Measurements from ENCODE around the gene CSTA. TPM values are rescaled to one million over a fixed set of nuclear protein-coding genes. Genes with fewer than 3 reads are reported as not detected.

The CSTA gene, protein sequence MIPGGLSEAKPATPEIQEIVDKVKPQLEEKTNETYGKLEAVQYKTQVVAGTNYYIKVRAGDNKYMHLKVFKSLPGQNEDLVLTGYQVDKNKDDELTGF
- total RNA-seq: 10 to 100 TPM in 1 of 5 experiments, 1 to 10 TPM in 1, under 1 TPM in 2, not detected in 1; 0.70 to 44.4 (median 3.1) TPM
- polyA plus RNA-seq: under 1 TPM in 1 of 2 donors, not detected in 1; 0.30 TPM
- not detected for total RNA-seq

DNA sequence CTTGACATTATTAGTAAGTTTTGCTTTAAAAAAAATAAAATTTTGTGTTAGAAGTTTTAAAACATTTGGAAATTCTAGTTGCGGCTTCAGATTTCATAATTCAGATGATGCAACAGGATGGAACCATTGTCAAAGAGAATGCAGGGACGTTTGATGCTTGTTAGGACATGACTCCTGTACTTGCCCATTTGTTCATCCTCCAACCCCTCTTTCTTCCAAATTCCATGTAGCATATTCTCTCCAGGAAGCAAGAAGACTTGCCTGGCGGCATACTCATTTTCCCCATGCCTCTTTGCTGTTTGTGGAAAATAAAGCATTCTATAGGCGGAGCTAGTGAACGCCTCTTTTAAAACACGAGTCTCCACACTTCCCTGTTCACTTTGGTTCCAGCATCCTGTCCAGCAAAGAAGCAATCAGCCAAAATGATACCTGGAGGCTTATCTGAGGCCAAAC lies at the start of gene CSTA:
Gene CSTA, plus strand, starts transcription at position 378 of the 453 bp plus-strand sequence. Its CDS starts 45 bp downstream, at position 423.
- ChIA-PET POLR2A (no interaction called here), CTCF (no interaction called here)
- H3K27me3 ChIP-seq (ENCODE audit: control insufficient read depth in 2 of 2, insufficient read depth in 2 of 2, low read length in 2 of 2): peaks cover 0 to under 1% of the 10 kb centered on the region in 2 donors
- no peak within 1 kb of the TSS for H3K4me3 ChIP-seq (ENCODE audit: low read length)
- Mint-ChIP-seq H3K4me1 (peaks cover 16 to 31% (median 21%) of the 10 kb centered on the region in 7 donors), H3K27me3 (peaks cover 0 to 8% (median 0%) of the 10 kb centered on the region in 5 donors), H3K27ac (no peak within 1 kb of the TSS), H3K36me3 (peaks cover 0 to 8% (median 0%) of the 10 kb centered on the region in 5 donors), H3K4me3 (no peak within 1 kb of the TSS), H3K9me3 (peaks cover 0 to 5% (median 0%) of the 10 kb centered on the region in 11 donors)
- H3K27ac ChIP-seq (ENCODE audit: low read depth, low read length): no peak within 1 kb of the TSS
- intact Hi-C loops (cut with micrococcal nuclease): loop anchor here in 1 of 2 donors (5.0 kb wide), 1 partner anchor 57 kb away; the partner anchor contains the start of genes FAM162A and MIX23
- no peaks in the 10 kb centered on the region for H3K36me3 ChIP-seq (ENCODE audit: control insufficient read depth in 2 of 3, insufficient read depth in 3 of 3, low read length in 3 of 3)
- DNase-seq: no peak
- no peaks in the 10 kb centered on the region for H3K9me3 ChIP-seq (ENCODE audit: control insufficient read depth in 2 of 3, low read length in 3 of 3)
- ATAC-seq: no peak
- peaks cover 0 to 13% of the 10 kb centered on the region in 2 donors for H3K4me1 ChIP-seq (ENCODE audit: control insufficient read depth in 2 of 2, insufficient read depth in 2 of 2, low read length in 2 of 2)

DNA sequence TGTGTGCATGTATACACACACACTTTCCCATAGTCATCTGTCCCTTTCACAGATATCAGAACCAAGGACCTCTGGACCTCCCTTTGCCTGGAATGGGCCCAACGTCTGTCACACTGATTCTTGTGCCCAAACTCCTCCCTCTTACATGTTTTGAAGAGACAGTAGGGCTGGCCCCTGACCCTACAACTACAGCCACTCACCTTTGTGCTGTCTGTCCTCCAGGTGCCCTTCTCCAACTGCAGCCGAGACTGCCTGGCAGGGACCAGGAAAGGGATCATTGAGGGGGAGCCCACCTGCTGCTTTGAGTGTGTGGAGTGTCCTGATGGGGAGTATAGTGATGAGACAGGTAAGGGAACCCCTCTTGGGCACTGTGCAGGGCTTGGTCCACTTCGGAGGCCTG lies 43.2 kb upstream of the CSTA start:
- POLR2A ChIA-PET: no interaction called here
- no peaks in the 10 kb centered on the region for H3K4me1 ChIP-seq (ENCODE audit: control insufficient read depth in 2 of 2, insufficient read depth in 2 of 2, low read length in 2 of 2)
- H3K9me3 ChIP-seq (ENCODE audit: control insufficient read depth in 2 of 3, low read length in 3 of 3): no peaks in the 10 kb centered on the region
- ATAC-seq (no peak), DNase-seq (no peak)
- CTCF ChIA-PET: no interaction called here
- no peak overlapping the region for H3K27ac ChIP-seq (ENCODE audit: low read depth, low read length)
- H3K27me3 ChIP-seq (ENCODE audit: control insufficient read depth in 2 of 2, insufficient read depth in 2 of 2, low read length in 2 of 2): no peaks in the 10 kb centered on the region
- H3K27ac Mint-ChIP-seq: no peak overlapping the region
- no peak overlapping the region for H3K4me3 Mint-ChIP-seq
- intact Hi-C loops (cut with micrococcal nuclease): no loop called here
- peaks cover 0 to 5% (median 0%) of the 10 kb centered on the region in 11 donors for H3K9me3 Mint-ChIP-seq
- peaks cover 0 to 1% (median 0%) of the 10 kb centered on the region in 7 donors for H3K4me1 Mint-ChIP-seq
- H3K36me3 ChIP-seq (ENCODE audit: control insufficient read depth in 2 of 3, insufficient read depth in 3 of 3, low read length in 3 of 3): no peaks in the 10 kb centered on the region
- H3K4me3 ChIP-seq (ENCODE audit: low read length): no peak overlapping the region
- H3K36me3 Mint-ChIP-seq: no peaks in the 10 kb centered on the region
- H3K27me3 Mint-ChIP-seq: peaks cover 0 to 29% (median 3%) of the 10 kb centered on the region in 5 donors

DNA sequence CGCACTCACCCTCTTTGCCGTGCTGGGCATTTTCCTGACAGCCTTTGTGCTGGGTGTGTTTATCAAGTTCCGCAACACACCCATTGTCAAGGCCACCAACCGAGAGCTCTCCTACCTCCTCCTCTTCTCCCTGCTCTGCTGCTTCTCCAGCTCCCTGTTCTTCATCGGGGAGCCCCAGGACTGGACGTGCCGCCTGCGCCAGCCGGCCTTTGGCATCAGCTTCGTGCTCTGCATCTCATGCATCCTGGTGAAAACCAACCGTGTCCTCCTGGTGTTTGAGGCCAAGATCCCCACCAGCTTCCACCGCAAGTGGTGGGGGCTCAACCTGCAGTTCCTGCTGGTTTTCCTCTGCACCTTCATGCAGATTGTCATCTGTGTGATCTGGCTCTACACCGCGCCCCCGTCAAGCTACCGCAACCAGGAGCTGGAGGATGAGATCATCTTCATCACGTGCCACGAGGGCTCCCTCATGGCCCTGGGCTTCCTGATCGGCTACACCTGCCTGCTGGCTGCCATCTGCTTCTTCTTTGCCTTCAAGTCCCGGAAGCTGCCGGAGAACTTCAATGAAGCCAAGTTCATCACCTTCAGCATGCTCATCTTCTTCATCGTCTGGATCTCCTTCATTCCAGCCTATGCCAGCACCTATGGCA lies 41.1 kb upstream of the CSTA start:
- intact Hi-C loops (cut with micrococcal nuclease): no loop called here
- POLR2A ChIA-PET: no interaction called here
- Mint-ChIP-seq H3K4me3 (no peak overlapping the region), H3K27ac (no peak overlapping the region), H3K36me3 (no peaks in the 10 kb centered on the region), H3K9me3 (peaks cover 0 to 5% (median 0%) of the 10 kb centered on the region in 11 donors), H3K27me3 (peaks cover 0 to 26% (median 0%) of the 10 kb centered on the region in 5 donors), H3K4me1 (peaks cover 0 to 1% (median under 1%) of the 10 kb centered on the region in 7 donors)
- H3K4me3 ChIP-seq (ENCODE audit: low read length): no peak overlapping the region
- no peaks in the 10 kb centered on the region for H3K27me3 ChIP-seq (ENCODE audit: control insufficient read depth in 2 of 2, insufficient read depth in 2 of 2, low read length in 2 of 2)
- no peak for ATAC-seq
- H3K36me3 ChIP-seq (ENCODE audit: control insufficient read depth in 2 of 3, insufficient read depth in 3 of 3, low read length in 3 of 3): no peaks in the 10 kb centered on the region
- H3K9me3 ChIP-seq (ENCODE audit: control insufficient read depth in 2 of 3, low read length in 3 of 3): no peaks in the 10 kb centered on the region
- no peak for DNase-seq
- CTCF ChIA-PET: no interaction called here
- H3K27ac ChIP-seq (ENCODE audit: low read depth, low read length): no peak overlapping the region
- no peaks in the 10 kb centered on the region for H3K4me1 ChIP-seq (ENCODE audit: control insufficient read depth in 2 of 2, insufficient read depth in 2 of 2, low read length in 2 of 2)

DNA sequence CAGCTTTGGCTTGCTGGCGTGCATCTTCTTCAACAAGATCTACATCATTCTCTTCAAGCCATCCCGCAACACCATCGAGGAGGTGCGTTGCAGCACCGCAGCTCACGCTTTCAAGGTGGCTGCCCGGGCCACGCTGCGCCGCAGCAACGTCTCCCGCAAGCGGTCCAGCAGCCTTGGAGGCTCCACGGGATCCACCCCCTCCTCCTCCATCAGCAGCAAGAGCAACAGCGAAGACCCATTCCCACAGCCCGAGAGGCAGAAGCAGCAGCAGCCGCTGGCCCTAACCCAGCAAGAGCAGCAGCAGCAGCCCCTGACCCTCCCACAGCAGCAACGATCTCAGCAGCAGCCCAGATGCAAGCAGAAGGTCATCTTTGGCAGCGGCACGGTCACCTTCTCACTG lies 40.6 kb upstream of the CSTA start:
- CTCF ChIA-PET: no interaction called here
- peaks cover 0 to 27% (median 0%) of the 10 kb centered on the region in 5 donors for H3K27me3 Mint-ChIP-seq
- peaks cover 0 to 6% (median 1%) of the 10 kb centered on the region in 7 donors for H3K4me1 Mint-ChIP-seq
- H3K4me3 ChIP-seq (ENCODE audit: low read length): no peak overlapping the region
- no peak overlapping the region for H3K27ac ChIP-seq (ENCODE audit: low read depth, low read length)
- no peak overlapping the region for H3K27ac Mint-ChIP-seq
- ATAC-seq (no peak), DNase-seq (no peak)
- no peaks in the 10 kb centered on the region for H3K27me3 ChIP-seq (ENCODE audit: control insufficient read depth in 2 of 2, insufficient read depth in 2 of 2, low read length in 2 of 2)
- no peaks in the 10 kb centered on the region for H3K36me3 Mint-ChIP-seq
- H3K9me3 ChIP-seq (ENCODE audit: control insufficient read depth in 2 of 3, low read length in 3 of 3): no peaks in the 10 kb centered on the region
- peaks cover 0 to 5% (median 0%) of the 10 kb centered on the region in 11 donors for H3K9me3 Mint-ChIP-seq
- H3K4me3 Mint-ChIP-seq: no peak overlapping the region
- H3K4me1 ChIP-seq (ENCODE audit: control insufficient read depth in 2 of 2, insufficient read depth in 2 of 2, low read length in 2 of 2): no peaks in the 10 kb centered on the region
- intact Hi-C loops (cut with micrococcal nuclease): no loop called here
- H3K36me3 ChIP-seq (ENCODE audit: control insufficient read depth in 2 of 3, insufficient read depth in 3 of 3, low read length in 3 of 3): no peaks in the 10 kb centered on the region
- POLR2A ChIA-PET: no interaction called here

DNA sequence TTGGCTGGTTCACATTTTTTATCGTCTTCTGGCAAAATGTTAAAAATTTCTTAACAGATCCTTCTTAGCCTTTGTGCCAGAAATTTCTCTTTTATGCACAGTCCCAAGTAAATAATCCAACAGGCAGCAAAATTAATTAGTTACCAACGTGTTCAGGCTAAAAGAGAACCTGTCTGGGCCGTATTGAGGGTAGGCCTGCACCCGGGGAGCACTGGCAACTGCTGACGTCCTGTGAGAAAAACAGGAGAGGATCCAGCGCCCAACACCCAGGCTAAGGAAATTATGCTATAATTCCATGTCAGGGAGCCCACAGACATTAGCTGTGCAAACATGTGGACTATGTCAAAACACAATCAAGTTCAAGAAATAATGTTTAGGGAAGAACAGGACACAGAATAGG lies 30.7 kb upstream of the CSTA start:
- peaks cover 0 to 21% (median 7%) of the 10 kb centered on the region in 7 donors for H3K4me1 Mint-ChIP-seq
- H3K27me3 ChIP-seq (ENCODE audit: control insufficient read depth in 2 of 2, insufficient read depth in 2 of 2, low read length in 2 of 2): no peaks in the 10 kb centered on the region
- H3K9me3 Mint-ChIP-seq: peaks cover 0 to 2% (median 0%) of the 10 kb centered on the region in 11 donors
- ATAC-seq (no peak), DNase-seq (no peak)
- H3K27ac ChIP-seq (ENCODE audit: low read depth, low read length): no peak overlapping the region
- H3K36me3 Mint-ChIP-seq: no peaks in the 10 kb centered on the region
- no peak overlapping the region for H3K4me3 Mint-ChIP-seq
- intact Hi-C loops (cut with micrococcal nuclease): no loop called here
- POLR2A ChIA-PET: no interaction called here
- H3K27ac Mint-ChIP-seq: no peak overlapping the region
- peaks cover 0 to 5% of the 10 kb centered on the region in 2 donors for H3K4me1 ChIP-seq (ENCODE audit: control insufficient read depth in 2 of 2, insufficient read depth in 2 of 2, low read length in 2 of 2)
- CTCF ChIA-PET: no interaction called here
- H3K4me3 ChIP-seq (ENCODE audit: low read length): no peak overlapping the region
- no peaks in the 10 kb centered on the region for H3K9me3 ChIP-seq (ENCODE audit: control insufficient read depth in 2 of 3, low read length in 3 of 3)
- no peaks in the 10 kb centered on the region for H3K36me3 ChIP-seq (ENCODE audit: control insufficient read depth in 2 of 3, insufficient read depth in 3 of 3, low read length in 3 of 3)
- no peaks in the 10 kb centered on the region for H3K27me3 Mint-ChIP-seq

DNA sequence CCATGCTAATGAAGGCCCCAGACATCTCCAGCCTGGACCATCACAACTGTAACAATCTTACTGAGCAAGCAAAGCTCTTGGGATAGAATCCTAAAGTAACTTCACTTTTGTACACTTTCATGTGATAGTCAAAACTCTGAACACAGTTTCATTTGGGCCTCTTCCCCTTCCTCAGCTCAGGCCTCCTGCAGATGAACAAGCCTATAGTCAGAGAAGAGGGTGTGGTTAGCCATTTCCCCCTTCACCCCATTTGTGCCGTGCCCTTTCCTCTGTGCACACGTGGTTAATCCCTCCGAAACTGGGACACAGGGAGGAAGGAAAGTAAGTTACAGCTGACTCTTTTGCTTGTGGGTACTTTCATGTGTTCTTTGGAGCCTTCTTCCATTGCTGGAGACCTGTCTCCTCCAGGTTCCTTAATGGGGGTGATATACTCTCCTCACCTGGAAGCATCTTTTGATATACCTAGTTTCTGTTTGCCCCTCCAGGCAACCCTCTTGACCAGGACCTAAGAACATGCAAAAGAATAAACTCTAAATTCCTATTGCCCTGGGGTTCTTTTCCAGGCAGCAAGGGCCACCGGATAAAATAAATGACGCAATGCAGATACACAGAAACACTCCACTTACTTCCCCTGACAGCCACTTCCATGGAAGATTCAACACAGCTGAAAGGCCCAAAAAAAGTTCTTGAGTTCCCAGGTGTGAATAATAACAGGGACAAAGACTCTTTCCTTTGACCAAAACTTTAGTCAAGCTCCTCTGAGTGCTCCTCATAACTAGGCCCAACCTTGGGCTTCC lies 29.6 kb upstream of the CSTA start:
- ATAC-seq (peak; percentile 75), DNase-seq (no peak)
- Histone ChIP-seq H3K4me1 (ENCODE audit: control insufficient read depth in 2 of 2, insufficient read depth in 2 of 2, low read length in 2 of 2) (peaks cover 0 to 5% of the 10 kb centered on the region in 2 donors), H3K36me3 (ENCODE audit: control insufficient read depth in 2 of 3, insufficient read depth in 3 of 3, low read length in 3 of 3) (no peaks in the 10 kb centered on the region), H3K4me3 (ENCODE audit: low read length) (no peak overlapping the region), H3K27me3 (ENCODE audit: control insufficient read depth in 2 of 2, insufficient read depth in 2 of 2, low read length in 2 of 2) (no peaks in the 10 kb centered on the region), H3K27ac (ENCODE audit: low read depth, low read length) (no peak overlapping the region), H3K9me3 (ENCODE audit: control insufficient read depth in 2 of 3, low read length in 3 of 3) (no peaks in the 10 kb centered on the region)
- Mint-ChIP-seq H3K36me3 (peaks cover 0 to 1% (median 0%) of the 10 kb centered on the region in 5 donors), H3K27ac (no peak overlapping the region), H3K9me3 (peaks cover 0 to 3% (median 0%) of the 10 kb centered on the region in 11 donors), H3K4me3 (no peak overlapping the region), H3K4me1 (peaks cover 0 to 14% (median 4%) of the 10 kb centered on the region in 7 donors), H3K27me3 (no peaks in the 10 kb centered on the region)
- ChIA-PET POLR2A (no interaction called here), CTCF (no interaction called here)
- intact Hi-C loops (cut with micrococcal nuclease): no loop called here
